ENCODE data around the gene PFKFB2.

PFKFB2 gene

DNA sequence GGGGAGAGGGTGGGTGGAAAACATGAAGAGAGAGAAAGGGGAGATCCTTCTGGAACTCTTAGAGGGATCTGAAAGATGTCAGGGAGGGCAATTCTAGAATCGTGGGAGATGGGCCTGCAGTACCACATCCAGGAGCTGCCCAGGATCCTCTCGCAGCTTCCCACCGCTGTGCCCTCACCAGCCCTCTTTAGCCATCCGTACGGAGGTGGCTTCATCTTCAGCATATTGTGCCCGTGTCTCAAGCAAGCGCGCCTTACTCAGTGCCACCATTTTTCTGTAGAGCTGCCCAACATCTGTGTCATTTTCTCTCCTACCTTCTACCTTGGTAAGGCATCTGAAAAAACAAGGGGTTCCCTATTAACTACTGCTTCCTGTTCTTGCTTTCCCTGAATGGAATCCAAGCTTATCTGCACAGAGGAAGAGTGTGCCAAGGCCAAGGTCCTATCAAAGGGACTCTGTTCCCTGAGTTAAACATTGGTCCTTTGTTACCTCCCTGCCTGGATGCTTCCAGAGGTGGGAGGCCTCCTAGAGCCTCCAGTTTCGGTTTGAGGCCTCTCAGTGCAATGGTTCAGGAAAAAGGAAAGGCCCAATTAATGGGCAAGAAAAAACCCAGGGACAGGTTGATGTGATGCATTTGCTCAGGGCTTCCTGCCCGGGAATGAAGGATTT, 43.8 kb upstream of the PFKFB2 start:
- Histone ChIP-seq H3K4me1 (no peaks in the 10 kb centered on the region), H3K36me3 (no peaks in the 10 kb centered on the region), H3K9me3 (no peaks in the 10 kb centered on the region), H3K27me3 (peaks cover 52% of the 10 kb centered on the region), H3K4me3 (ENCODE audit: low read depth, low read length) (no peak overlapping the region)
- DNase-seq: no peak
- TF ChIP-seq, protein P1, sequence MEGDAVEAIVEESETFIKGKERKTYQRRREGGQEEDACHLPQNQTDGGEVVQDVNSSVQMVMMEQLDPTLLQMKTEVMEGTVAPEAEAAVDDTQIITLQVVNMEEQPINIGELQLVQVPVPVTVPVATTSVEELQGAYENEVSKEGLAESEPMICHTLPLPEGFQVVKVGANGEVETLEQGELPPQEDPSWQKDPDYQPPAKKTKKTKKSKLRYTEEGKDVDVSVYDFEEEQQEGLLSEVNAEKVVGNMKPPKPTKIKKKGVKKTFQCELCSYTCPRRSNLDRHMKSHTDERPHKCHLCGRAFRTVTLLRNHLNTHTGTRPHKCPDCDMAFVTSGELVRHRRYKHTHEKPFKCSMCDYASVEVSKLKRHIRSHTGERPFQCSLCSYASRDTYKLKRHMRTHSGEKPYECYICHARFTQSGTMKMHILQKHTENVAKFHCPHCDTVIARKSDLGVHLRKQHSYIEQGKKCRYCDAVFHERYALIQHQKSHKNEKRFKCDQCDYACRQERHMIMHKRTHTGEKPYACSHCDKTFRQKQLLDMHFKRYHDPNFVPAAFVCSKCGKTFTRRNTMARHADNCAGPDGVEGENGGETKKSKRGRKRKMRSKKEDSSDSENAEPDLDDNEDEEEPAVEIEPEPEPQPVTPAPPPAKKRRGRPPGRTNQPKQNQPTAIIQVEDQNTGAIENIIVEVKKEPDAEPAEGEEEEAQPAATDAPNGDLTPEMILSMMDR (IDR thresholded peaks at IDR 0.05; ENCODE audit: low read depth, low read length): no peak

DNA sequence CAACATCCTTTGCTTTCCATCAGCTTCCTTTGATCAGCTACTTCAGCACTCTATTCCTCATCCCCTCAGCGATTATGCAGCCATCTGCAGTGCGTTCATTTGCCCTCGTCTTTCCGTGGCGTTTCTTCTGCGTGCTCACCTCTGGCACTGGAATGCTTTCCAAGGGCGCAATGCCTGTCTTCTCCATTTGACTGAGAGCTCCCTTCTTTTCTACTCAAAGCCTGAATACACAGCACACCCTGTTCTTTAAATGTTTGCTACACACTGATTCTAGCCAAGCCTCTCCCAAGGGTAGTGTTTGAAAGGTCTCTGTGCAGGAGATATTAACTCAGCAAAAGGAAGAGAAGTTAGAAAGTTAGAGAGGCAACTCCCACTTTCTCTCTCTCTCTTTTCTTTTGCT, 43.1 kb upstream of the PFKFB2 start:
- H3K9me3 ChIP-seq: no peaks in the 10 kb centered on the region
- TF ChIP-seq, protein P1 (IDR thresholded peaks at IDR 0.05; ENCODE audit: low read depth, low read length): no peak
- H3K4me3 ChIP-seq (ENCODE audit: low read depth, low read length): no peak overlapping the region
- DNase-seq: no peak
- no peaks in the 10 kb centered on the region for H3K36me3 ChIP-seq
- peaks cover 56% of the 10 kb centered on the region for H3K27me3 ChIP-seq
- H3K4me1 ChIP-seq: no peaks in the 10 kb centered on the region

DNA sequence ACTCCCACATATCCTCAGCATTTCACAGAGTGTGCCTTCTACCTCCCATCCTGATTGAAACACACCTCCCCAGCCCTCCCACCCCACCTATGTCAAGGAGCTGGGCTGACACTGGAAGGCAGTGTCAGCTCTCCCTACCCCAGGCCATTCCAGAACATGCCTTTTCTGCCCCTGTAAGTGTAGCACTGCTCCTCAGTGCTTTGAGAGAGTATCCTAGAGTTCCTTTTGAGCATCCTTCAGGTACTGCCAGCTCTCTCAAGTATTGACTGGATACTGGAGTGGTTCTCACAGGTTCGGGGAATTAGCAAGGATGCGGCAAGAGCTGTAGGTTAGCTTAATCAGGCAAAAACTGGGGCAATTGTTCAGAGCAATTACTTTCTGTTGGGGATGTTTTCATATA, 42.3 kb upstream of the PFKFB2 start:
- TF ChIP-seq, protein P1 (IDR thresholded peaks at IDR 0.05; ENCODE audit: low read depth, low read length): no peak
- Histone ChIP-seq H3K4me3 (ENCODE audit: low read depth, low read length) (no peak overlapping the region), H3K36me3 (no peaks in the 10 kb centered on the region), H3K9me3 (no peaks in the 10 kb centered on the region), H3K27me3 (peaks cover 51% of the 10 kb centered on the region), H3K4me1 (no peaks in the 10 kb centered on the region)
- DNase-seq: no peak

DNA sequence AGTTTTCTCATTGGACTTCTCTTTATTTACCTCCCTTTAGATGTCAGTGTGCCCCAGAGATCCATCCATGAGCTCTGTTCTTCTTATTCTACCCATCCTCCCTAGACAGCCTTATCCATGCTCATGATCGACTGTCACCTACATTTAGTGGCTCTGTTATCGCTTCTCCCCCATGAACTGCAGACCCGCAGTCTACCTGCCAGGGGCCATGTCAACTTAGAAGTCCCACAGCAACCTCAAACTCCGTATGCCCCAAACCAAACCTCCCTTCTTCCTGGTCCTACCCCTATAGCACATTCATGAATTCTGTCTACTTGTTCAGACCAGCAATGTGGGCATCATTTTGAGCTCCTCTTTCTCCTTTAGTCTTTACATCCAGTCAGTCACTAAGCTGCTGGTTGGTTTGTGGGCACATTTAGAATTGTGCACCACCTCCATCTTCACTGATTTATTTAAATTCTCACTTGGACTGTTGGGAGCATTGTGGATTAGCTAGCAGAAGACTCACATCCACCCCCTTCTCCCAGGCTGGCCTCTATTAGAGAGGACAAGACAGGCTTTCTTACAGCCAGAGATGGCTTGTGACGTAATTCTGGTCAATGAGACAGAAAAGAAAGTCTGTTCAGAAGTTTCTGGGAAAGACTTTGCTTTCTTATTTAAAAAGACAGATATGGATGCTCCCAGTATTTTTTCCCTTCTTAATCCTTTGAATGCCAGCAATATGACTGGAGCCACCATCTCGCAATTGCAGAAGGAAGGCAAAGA, 39.6 kb upstream of the PFKFB2 start:
- Histone ChIP-seq H3K36me3 (no peaks in the 10 kb centered on the region), H3K4me3 (ENCODE audit: low read depth, low read length) (no peak overlapping the region), H3K4me1 (no peaks in the 10 kb centered on the region), H3K9me3 (no peaks in the 10 kb centered on the region), H3K27me3 (peaks cover 57% of the 10 kb centered on the region)
- no peak for DNase-seq
- TF ChIP-seq, protein P1 (IDR thresholded peaks at IDR 0.05; ENCODE audit: low read depth, low read length): no peak

DNA sequence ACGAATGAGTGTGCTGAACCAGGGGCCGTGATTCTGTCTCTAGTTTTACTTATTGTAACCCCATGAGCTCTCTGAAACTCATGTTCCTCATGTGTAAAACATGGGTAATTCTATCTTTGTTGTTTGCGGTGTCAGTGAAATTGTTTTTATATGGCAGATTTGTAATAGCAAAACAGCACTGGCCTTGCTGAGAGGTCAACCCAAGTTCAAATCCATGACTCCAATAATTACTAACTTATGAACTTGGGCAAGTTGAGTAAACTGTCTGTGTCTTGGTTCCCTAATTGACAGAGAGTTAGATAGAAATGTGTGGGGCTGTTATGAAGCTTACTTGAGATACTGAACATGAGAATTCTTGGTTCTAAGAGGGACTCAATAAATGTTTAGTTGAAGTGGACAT, 38.3 kb upstream of the PFKFB2 start:
- TF ChIP-seq, protein P1 (IDR thresholded peaks at IDR 0.05; ENCODE audit: low read depth, low read length): no peak
- H3K27me3 ChIP-seq: peaks cover 59% of the 10 kb centered on the region

DNA sequence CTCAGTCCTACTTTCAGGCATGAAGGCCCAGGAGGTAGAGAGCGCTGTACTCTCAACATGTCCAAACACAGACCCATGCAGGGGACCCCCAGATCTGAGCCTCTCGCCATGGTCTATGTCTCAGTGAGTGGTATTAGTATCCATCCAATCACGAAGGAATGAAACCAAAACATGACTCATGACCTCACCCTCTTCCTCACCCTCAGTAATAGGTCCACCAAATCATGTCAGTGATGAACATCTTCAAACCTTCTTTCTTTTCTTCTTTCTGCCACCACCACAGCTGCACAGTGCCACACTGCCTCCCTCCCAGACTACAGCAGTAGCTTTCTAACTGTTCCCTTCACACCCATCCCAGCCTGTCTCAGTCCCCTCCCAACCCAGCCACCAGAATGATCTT, 37.3 kb upstream of the PFKFB2 start:
- Histone ChIP-seq H3K36me3 (no peaks in the 10 kb centered on the region), H3K27me3 (peaks cover 51% of the 10 kb centered on the region), H3K4me3 (ENCODE audit: low read depth, low read length) (no peak overlapping the region), H3K9me3 (no peaks in the 10 kb centered on the region), H3K4me1 (no peaks in the 10 kb centered on the region)
- no peak for DNase-seq
- TF ChIP-seq, protein P1 (IDR thresholded peaks at IDR 0.05; ENCODE audit: low read depth, low read length): no peak

More for the DNA sequence above, 38.3 kb upstream of the PFKFB2 start:
- H3K4me3 ChIP-seq (ENCODE audit: low read depth, low read length): no peak overlapping the region
- no peak for DNase-seq
- no peaks in the 10 kb centered on the region for H3K9me3 ChIP-seq
- H3K36me3 ChIP-seq: no peaks in the 10 kb centered on the region
- H3K4me1 ChIP-seq: no peaks in the 10 kb centered on the region

Measured in BE2C (cell line).